GM21447 (cell line): Measurements from ENCODE around the gene FMNL2.

Source experiments
- ATAC-seq: cut with Tn5 transposase; IDR thresholded peaks from one replicate; pipeline ENCODE4 v1.9.1; 2021; ENCODE audit not compliant: unreplicated experiment

FMNL2 gene

GRCh38 chr2:152686321-152686720, 351.3 kb downstream of the FMNL2 start:
- no peak for ATAC-seq

DNA sequence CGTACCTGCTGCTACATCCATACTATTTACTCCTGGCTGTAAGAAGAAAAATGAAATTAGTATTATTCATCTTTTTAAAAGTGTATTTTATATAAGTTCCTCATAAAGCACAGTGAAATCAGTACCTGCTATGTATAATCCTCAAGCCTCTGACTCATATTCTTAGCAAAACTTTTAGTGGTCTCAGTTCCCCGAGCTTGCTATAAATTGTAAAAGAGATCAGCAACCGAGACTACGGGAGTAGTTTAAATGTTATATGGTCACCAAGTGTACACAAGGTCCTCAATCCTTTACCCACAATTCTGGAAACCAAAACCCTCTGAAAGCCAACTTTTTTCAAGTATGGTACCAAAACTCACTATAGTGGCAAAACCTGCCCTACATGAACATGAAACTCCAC, 358.1 kb downstream of the FMNL2 start:
- peak; percentile 88 for ATAC-seq

- peak; percentile 55 for ATAC-seq
These were observed 359.2 kb downstream of the FMNL2 start for GRCh38 chr2:152694161-152694661.

DNA sequence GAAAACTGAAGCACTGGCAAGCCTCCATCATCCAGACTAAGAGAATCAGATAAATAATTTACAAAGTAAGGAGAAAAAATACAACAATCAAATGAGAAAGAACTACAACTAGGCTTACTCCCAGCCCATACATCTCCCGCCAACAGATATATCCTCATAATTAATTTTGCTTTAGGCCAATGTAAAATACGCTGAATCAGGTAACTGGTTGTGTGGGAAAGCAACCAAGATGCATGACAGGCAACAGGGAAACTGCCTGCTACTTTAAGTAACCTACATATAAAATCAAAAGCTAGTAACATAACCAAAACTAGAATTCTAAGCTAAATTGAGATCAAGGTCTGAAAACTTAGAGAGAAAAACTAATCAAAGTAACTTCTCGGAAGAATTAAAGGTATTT, 360.8 kb downstream of the FMNL2 start:
- ATAC-seq = no peak

DNA sequence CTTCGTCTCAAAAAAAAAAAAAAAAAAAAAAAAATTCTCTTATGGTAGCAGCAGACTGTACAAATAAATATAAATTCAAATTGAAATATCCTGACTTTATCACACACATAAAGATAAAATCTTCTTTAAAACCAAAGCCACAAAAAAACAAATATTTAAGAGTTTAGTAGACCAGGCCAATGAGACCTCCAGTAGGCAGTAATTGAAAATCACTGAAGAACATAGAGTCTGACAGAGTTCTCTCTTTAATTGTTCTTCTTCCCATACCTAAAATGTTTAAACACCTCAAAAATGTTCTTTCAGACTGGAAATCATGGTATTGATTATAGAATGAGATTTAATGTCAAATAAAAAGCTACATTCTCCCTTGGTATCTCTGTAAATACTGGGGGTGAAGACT, 361.5 kb downstream of the FMNL2 start:
- no peak for ATAC-seq
